ENCODE results near the gene CXCL11.
"Not testable (repeated sequence)": the region's sequence is repeated elsewhere in the genome, so short reads cannot be mapped to it uniquely, and the experiment has no call there.

CXCL11 gene

DNA sequence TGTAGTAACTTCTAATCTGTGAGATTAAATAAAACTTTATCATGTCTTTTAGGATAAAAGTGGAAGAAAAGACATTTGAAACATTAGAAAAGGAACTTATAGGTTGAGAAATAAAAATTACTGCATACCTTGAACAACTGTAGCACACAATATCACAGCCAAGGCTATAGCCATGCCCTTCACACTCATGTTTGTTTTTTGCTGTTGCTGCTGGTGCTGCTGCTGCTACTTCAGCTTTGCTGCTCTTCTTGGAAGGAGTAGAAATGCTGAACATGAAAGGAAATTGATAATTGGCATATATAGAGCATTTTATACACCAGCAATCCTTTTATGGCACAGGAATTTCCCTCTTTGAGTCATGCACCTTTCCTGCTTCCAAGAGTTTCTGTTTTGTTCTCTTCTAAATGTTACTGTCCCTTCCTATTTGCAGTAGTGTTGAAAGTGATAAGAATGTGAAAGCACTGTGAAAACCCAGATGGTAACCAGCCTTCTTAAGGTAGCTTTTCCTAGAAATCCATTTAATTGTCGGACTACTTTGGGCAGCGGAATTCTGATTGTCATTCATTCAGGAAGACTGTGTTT is at the start of gene CXCL11:
TSS of gene CXCL11 (minus strand) at position 272 of the 582 bp plus-strand sequence. CDS start at position 189, 83 bp downstream.
- no peak for DNase-seq (ENCODE audit: low read depth)

- no peak for DNase-seq (ENCODE audit: low read depth)
Observed at GRCh38 chr4:76084542-76084941, 48.7 kb upstream of the CXCL11 start.

DNA sequence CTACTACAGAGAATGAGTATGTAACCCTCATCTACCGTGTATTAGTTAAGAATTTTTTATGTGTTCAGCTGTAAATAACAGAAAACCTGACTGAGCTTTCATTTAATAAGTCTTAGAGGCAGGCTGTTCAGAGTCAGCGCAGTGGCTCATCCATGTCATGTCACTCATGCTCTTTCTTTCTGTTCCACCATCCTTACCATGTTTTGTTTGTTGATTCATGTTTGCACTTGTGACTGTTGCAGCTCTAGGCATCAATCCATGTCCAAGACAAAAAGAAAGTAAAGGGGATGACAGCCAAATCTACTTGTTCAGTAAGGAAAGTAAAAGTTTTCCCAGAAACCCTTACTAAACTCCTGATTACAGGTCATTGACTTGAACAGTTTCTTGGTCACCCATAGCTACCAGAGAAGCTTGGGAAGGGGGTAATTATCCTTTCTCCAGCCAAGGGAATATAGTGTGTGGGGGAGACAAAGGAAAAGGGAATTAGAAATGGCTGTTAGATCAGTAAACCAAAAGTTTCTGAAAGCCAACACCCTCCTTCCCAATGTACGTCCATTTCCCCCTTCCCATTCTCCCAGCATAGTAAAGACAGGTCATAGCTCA is 47.6 kb upstream of the CXCL11 start:
- no peak for DNase-seq (ENCODE audit: low read depth)

DNA sequence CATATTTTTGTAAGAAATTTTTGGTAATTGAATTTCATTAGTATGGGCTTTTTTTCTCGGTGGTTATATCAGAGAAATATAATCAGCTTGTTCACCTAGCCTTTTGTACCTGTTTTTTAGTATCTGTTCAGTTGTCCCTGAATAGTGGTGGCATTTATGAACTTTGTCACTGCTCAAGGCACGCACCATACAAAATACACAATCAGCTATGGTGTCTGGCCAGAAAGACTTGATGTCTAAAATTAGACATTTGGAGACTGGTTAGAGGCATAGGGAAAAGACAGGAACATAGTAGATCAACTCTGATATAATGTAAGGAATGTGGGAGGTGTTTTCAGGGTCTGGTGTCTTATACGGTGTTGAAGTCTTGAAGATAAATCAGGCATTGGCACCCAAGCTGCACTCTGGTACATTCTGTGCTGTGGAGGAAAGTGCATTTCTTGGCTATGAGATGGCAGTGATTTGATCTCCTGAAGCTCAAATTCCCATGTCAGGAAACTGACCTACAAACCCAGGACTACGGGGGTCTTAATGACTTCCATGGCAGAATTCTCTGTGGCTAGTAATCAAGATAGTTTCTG is 42.3 kb upstream of the CXCL11 start:
- DNase-seq (ENCODE audit: low read depth), result no peak

- DNase-seq (ENCODE audit: low read depth), result no peak
Observed at GRCh38 chr4:76074993-76075600, 39.2 kb upstream of the CXCL11 start.

DNA sequence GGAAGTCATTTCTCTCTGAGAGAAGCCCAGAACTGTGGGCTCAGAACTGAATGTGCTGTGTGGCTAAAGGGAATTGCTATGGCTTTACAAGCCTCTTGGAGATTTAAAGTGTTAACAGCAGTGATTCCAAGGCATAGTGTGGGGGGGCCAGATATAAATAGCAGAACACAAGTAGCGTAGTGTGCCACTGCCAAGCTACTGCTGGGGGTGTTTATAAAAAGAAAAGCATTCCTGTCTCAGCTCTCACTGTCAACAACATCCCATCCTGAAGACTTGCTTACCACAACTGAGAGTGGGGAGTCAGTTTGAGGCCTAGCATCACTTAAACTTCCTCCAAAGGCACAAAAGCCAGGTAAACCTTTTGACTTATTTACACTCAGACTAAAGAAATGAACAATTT is 38.6 kb upstream of the CXCL11 start, which contains the start of gene ART3:
TSS of gene ART3 (plus strand) at position 242 of the 400 bp plus-strand sequence. CDS start 1,181 bp downstream, outside the sequence.
- DNase-seq (ENCODE audit: low read depth), result no peak

- no peak for DNase-seq (ENCODE audit: low read depth)
Observed at GRCh38 chr4:76072760-76073159, 36.9 kb upstream of the CXCL11 start.

GRCh38 chr4:76067652-76068286 is 31.9 kb upstream of the CXCL11 start:
- DNase-seq (ENCODE audit: low read depth), result peak; percentile 19

DNA sequence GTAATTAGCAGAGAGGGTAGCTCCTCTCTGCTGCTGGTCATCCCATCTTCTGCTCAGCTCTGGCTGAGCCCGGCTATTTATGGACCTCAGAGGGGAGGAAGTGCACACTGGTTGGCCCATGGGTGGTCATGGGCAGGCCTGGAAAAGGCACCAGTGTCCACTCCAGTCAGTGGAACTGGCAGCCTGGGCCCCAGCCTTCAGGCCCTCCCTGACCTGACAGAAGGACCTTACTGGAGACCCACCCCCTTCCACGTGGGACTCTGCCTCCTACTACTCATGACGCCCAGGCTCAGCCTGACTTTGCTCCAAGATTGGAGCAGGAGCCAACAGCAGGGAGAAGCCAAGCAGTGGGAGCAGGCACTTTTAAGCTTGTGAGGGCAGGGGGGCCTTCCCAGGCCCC is 30.7 kb upstream of the CXCL11 start:
- no peak for DNase-seq (ENCODE audit: low read depth)

- DNase-seq (ENCODE audit: low read depth), result no peak
Observed at GRCh38 chr4:76061982-76062381, 26.1 kb upstream of the CXCL11 start.

DNA sequence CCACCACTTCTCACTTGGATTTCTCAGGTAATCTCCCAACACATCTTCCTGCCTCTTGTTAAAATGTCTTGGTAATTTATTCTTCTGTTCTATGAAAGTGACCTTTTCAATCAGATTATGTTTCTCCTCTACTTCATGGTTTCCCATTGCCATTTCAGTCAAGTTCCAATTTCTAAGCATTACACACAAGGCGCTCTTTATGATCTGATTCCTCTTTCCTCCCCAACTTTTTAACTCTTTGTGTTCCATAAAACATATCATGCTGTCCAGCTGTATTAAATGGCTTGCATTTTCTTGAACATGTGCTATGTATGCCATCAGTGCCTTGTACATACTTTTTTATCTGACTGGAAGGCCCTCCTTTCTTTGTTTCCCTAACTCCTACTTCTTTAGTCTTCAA is 25.6 kb upstream of the CXCL11 start:
- no peak for DNase-seq (ENCODE audit: low read depth)

GRCh38 chr4:76060506-76060905 is 24.6 kb upstream of the CXCL11 start:
- DNase-seq (ENCODE audit: low read depth), result no peak

DNA sequence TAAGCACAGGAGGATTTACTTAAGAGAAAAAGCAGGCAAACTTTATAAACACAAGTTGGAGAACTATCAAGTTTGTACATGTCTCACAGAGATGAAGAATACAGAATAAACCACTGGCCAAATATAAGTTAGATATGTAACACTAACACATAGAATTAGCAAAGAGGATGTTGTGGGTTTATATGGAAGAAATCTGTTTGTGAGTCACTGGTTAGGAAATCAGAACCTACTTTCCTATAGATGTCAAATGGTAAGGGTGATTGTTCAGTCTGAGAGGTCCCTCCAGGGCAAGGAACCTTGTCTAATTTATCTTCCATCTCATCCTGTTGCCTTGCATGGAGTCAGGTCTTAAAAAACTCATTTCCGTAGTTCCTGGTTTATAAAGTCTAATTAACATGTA is 23.9 kb upstream of the CXCL11 start:
- DNase-seq (ENCODE audit: low read depth), result no peak

- no peak for DNase-seq (ENCODE audit: low read depth)
Observed at GRCh38 chr4:76058888-76059426, 23.1 kb upstream of the CXCL11 start.

- DNase-seq (ENCODE audit: low read depth), result no peak
Observed at GRCh38 chr4:76058302-76058701, 22.4 kb upstream of the CXCL11 start.

- DNase-seq (ENCODE audit: low read depth), result no peak
Observed at GRCh38 chr4:76055421-76055820, 19.6 kb upstream of the CXCL11 start.

GRCh38 chr4:76055016-76055415 is 19.1 kb upstream of the CXCL11 start:
- DNase-seq (ENCODE audit: low read depth), result no peak

DNA sequence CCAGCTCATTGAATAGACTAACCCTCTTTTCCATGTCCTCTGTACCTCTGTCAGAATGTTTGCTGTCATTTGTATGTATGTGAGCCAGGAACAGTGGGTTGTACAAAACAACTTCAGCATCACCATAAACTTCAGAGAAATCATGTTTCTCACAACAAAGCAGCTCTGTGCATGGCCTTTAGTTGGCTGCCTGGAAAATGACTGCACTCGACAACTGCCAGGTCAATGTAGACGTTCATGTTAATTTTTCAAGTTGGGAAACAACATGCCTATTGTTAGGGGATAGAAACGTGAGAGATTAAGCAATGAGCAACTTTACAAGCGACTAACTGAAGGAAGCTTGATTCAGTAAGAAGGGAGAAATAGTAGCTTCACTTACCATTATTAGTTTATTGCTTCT is 17.9 kb upstream of the CXCL11 start:
- DNase-seq (ENCODE audit: low read depth), result no peak

DNA sequence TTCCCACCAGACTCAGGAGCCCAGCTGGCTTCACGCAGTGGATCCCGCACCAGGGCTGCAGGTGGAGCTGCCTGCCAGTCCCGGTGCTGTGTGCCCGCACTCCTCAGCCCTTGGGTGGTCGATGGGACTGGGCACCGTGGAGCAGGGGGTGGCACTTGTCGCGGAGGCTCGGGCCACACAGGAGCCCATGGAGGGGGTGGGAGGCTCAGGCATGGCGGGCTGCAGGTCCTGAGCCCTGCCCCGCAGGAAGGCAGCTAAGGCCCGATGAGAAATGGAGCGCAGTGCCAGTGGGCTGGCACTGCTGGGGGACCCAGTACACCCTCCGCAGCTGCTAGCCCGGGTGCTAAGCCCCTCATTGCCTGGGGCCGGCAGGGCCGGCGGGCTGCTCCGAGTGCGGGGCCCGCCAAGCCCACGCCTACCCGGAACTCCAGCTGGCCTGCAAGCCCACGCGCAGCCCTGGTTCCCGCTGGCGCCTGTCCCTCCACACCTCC is 14.7 kb upstream of the CXCL11 start:
- not testable (repeated sequence) for DNase-seq (ENCODE audit: low read depth)

DNA sequence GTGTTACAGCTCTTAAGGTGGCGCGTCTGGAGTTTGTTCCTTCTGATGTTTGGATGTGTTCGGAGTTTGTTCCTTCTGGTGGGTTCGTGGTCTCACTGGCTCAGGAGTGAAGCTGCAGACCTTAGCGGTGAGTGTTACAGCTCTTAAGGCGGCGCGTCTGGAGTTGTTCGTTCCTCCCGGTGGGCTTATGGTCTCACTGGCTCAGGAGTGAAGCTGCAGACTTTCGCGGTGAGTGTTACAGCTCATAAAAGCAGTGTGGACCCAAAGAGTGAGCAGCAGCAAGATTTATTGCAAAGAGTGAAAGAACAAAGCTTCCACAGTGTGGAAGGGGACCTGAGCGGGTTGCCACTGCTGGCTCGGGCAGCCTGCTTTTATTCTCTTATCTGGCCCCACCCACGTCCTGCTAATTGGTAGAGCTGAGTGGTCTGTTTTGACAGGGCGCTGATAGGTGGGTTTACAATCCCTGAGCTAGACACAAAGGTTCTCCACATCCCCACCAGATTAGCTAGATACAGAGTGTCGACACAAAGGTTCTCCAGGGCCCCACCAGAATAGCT is 14.1 kb upstream of the CXCL11 start:
- not testable (repeated sequence) for DNase-seq (ENCODE audit: low read depth)

GRCh38 chr4:76044686-76045085 is 8.8 kb upstream of the CXCL11 start:
- not testable (repeated sequence) for DNase-seq (ENCODE audit: low read depth)

DNA sequence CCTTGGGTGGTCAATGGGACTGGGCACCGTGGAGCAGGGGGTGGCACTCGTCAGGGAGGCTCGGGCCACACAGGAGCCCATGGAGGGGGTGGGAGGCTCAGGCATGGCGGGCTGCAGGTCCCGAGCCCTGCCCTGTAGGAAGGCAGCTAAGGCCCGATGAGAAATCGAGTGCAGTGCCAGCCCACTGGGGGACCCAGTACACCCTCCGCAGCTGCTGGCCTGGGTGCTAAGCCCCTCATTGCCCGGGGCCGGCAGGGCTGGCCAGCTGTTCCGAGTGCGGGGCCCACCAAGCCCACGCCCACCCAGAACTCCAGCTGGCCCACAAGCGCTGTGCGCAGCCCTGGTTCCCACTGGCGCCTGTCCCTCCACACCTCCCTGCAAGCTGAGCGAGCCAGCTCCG is 7.4 kb upstream of the CXCL11 start:
- DNase-seq (ENCODE audit: low read depth), result not testable (repeated sequence)

Data from T-helper 22 cell (primary cell).